WTC11 (cell line): ENCODE data around the gene PSMA1. TPM values are rescaled to one million over a fixed set of nuclear protein-coding genes. Genes with fewer than 3 reads are reported as not detected.

Experiments used
- ATAC-seq: fragments of 200-7000 bp; cut with Tn5 transposase; 2 replicates; pipeline ENCODE4 v1.10.0; 2021; ENCODE audit warnings: mild to moderate bottlenecking, moderate library complexity
- CTCF ChIA-PET: fragments of 300-600 bp; sonication (Branson Sonifier 250); formaldehyde crosslinking; loops from one replicate; lab custom pipeline; 2021; ENCODE audit warnings: antibody characterized with exemption; lab: Charles Lee
- POLR2A ChIA-PET: fragments of 350-600 bp; sonication (Branson Sonifier 250); formaldehyde crosslinking; loops from one replicate; lab custom pipeline; 2021; ENCODE audit warnings: antibody characterized with exemption; lab: Charles Lee
- DNase-seq: peaks from one replicate; pipeline ENCODE4 v3.0.0; 2021; ENCODE audit warnings: low spot score
- H3K27ac Mint-ChIP-seq: 2 replicates; pipeline ENCODE4 v1.8.0; 2021; ENCODE audit warnings: mixed read lengths
- H3K27me3 Mint-ChIP-seq: 2 replicates; pipeline ENCODE4 v1.8.0; 2021; ENCODE audit warnings: low read depth, mild to moderate bottlenecking, moderate library complexity, mixed read lengths
- H3K36me3 Mint-ChIP-seq: 2 replicates; pipeline ENCODE4 v1.8.0; 2021; ENCODE audit warnings: mixed read lengths
- H3K4me1 Mint-ChIP-seq: 2 replicates; pipeline ENCODE4 v1.8.0; 2022; ENCODE audit warnings: mixed read lengths
- H3K4me3 Mint-ChIP-seq: 2 replicates; pipeline ENCODE4 v1.8.0; 2021; ENCODE audit warnings: mild to moderate bottlenecking, moderate library complexity, mixed read lengths
- H3K9me3 Mint-ChIP-seq: 2 replicates; pipeline ENCODE4 v1.8.0; 2021; ENCODE audit warnings: mixed read lengths
- AFF4 ChIP-seq: sonication (generic); formaldehyde crosslinking; IDR thresholded peaks from 2 replicates; pipeline ENCODE4 v1.8.1; 2023; ENCODE audit warnings: mild to moderate bottlenecking, missing genetic modification reagents, borderline replicate concordance
- CDX4 ChIP-seq: fragments of 250-450 bp; sonication (Bioruptor Pico); IDR thresholded peaks from 2 replicates; pipeline ENCODE4 v1.9.0; 2021; ENCODE audit warnings: moderate library complexity, mild to moderate bottlenecking, inconsistent platforms, borderline replicate concordance
- CREM ChIP-seq: sonication (generic); formaldehyde crosslinking; IDR thresholded peaks from 2 replicates; pipeline ENCODE4 v1.8.1; 2022; ENCODE audit warnings: mild to moderate bottlenecking, missing genetic modification reagents, moderate library complexity
- ELF4 ChIP-seq: sonication (generic); formaldehyde crosslinking; IDR thresholded peaks from 2 replicates; pipeline ENCODE4 v1.8.1; 2022; ENCODE audit warnings: low read depth, mild to moderate bottlenecking, moderate library complexity, missing genetic modification reagents
- FOXP1 ChIP-seq: sonication (generic); formaldehyde crosslinking; IDR thresholded peaks from 2 replicates; pipeline ENCODE4 v1.8.0; 2022; ENCODE audit warnings: missing genetic modification reagents, mild to moderate bottlenecking, moderate library complexity, borderline replicate concordance
- GABPB1 ChIP-seq: sonication (generic); formaldehyde crosslinking; IDR thresholded peaks from 2 replicates; pipeline ENCODE4 v1.8.1; 2023; ENCODE audit warnings: mild to moderate bottlenecking, missing genetic modification reagents
- GRHL2 ChIP-seq: fragments of 250-450 bp; sonication (Bioruptor Pico); IDR thresholded peaks from 2 replicates; pipeline ENCODE4 v1.8.0; 2022; ENCODE audit warnings: mild to moderate bottlenecking, moderate library complexity; ENCODE audit not compliant: insufficient replicate concordance, severe bottlenecking
- MXD4 ChIP-seq: fragments of 250-450 bp; sonication (Bioruptor Pico); IDR thresholded peaks from 2 replicates; pipeline ENCODE4 v1.8.0; 2021; ENCODE audit warnings: mild to moderate bottlenecking, moderate library complexity, borderline replicate concordance
- MYBL2 ChIP-seq: sonication (generic); formaldehyde crosslinking; IDR thresholded peaks from 2 replicates; pipeline ENCODE4 v1.8.1; 2023; ENCODE audit warnings: mild to moderate bottlenecking, moderate library complexity, missing genetic modification reagents
- NFYB ChIP-seq: sonication (generic); formaldehyde crosslinking; conservative IDR thresholded peaks from 2 replicates; pipeline ENCODE4 v1.8.0; 2022; ENCODE audit warnings: low read depth, missing genetic modification reagents
- SMAD4 ChIP-seq: sonication (generic); formaldehyde crosslinking; IDR thresholded peaks from 2 replicates; pipeline ENCODE4 v1.8.0; 2022; ENCODE audit warnings: mild to moderate bottlenecking, missing genetic modification reagents
- TEAD1 ChIP-seq: sonication (generic); formaldehyde crosslinking; IDR thresholded peaks from 2 replicates; pipeline ENCODE4 v1.8.0; 2022; ENCODE audit warnings: mild to moderate bottlenecking, missing genetic modification reagents
- ZBTB21 ChIP-seq: sonication (generic); formaldehyde crosslinking; IDR thresholded peaks from 2 replicates; pipeline ENCODE4 v1.8.1; 2023; ENCODE audit warnings: mild to moderate bottlenecking, missing genetic modification reagents, borderline replicate concordance
- ZNF263 ChIP-seq: sonication (generic); formaldehyde crosslinking; IDR thresholded peaks from 2 replicates; pipeline ENCODE4 v1.8.1; 2022; ENCODE audit warnings: low read depth, mild to moderate bottlenecking, moderate library complexity, missing genetic modification reagents
- ZNF425 ChIP-seq: fragments of 250-450 bp; sonication (Bioruptor Pico); conservative IDR thresholded peaks from 2 replicates; pipeline ENCODE4 v1.9.0; 2021; ENCODE audit warnings: mild to moderate bottlenecking
- total RNA-seq: library from RNA; stranded (reverse); gene quantifications from 3 replicates; pipeline ENCODE4 v1.2.3, GENCODE V29; 2021
- TF ChIP-seq, protein P1 (sequence below): sonication (generic); formaldehyde crosslinking; IDR thresholded peaks from 2 replicates; pipeline ENCODE4 v1.8.1; 2023; ENCODE audit warnings: mild to moderate bottlenecking, missing genetic modification reagents, moderate library complexity
- TF ChIP-seq, protein P2 (sequence below): sonication (generic); formaldehyde crosslinking; IDR thresholded peaks from 2 replicates; pipeline ENCODE4 v1.8.0; 2022; ENCODE audit warnings: mild to moderate bottlenecking, missing genetic modification reagents
- TF ChIP-seq, protein P3 (sequence below): sonication (generic); formaldehyde crosslinking; IDR thresholded peaks from 2 replicates; pipeline ENCODE4 v1.8.1; 2023; ENCODE audit warnings: mild to moderate bottlenecking, missing genetic modification reagents

The PSMA1 gene
- total RNA-seq, 1 experiment from 2014 or later, result 139 TPM

- TF ChIP-seq FOXP1 (CRISPR knock-in tag), result no peak
Measured at GRCh38 chr11:14549891-14550290, 29.7 kb upstream of the PSMA1 start (continued).

DNA sequence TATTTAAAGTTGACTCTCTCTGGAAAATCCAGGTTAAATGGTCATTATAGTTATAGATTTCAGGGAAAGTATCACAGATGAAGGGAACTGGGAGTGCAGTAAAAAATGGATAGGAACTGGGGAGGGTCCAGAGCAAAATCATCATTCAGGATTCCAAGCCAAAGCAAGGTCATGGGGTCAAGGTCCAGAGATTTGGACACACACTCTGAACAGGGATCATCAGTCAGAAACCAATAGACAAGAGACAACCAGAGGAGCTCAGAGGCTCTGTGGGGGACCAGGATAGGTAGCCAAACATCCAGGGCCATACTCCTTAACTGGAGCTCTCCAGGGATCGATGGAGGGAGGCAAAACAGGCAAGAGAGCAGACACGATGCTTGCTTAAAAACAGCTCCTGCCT is 27.3 kb upstream of the PSMA1 start:
- peaks cover 2% of the 10 kb centered on the region for H3K4me1 Mint-ChIP-seq
- TF ChIP-seq TEAD1 (CRISPR knock-in tag), result no peak
- TF ChIP-seq ZBTB21 (CRISPR knock-in tag), result no peak
- no peak for TF ChIP-seq CREM (CRISPR knock-in tag)
- TF ChIP-seq, protein P1, sequence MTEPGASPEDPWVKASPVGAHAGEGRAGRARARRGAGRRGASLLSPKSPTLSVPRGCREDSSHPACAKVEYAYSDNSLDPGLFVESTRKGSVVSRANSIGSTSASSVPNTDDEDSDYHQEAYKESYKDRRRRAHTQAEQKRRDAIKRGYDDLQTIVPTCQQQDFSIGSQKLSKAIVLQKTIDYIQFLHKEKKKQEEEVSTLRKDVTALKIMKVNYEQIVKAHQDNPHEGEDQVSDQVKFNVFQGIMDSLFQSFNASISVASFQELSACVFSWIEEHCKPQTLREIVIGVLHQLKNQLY (CRISPR knock-in tag), result no peak
- TF ChIP-seq MXD4 (CRISPR knock-in tag), result no peak
- no peak for TF ChIP-seq CDX4 (CRISPR knock-in tag)
- TF ChIP-seq, protein P2, sequence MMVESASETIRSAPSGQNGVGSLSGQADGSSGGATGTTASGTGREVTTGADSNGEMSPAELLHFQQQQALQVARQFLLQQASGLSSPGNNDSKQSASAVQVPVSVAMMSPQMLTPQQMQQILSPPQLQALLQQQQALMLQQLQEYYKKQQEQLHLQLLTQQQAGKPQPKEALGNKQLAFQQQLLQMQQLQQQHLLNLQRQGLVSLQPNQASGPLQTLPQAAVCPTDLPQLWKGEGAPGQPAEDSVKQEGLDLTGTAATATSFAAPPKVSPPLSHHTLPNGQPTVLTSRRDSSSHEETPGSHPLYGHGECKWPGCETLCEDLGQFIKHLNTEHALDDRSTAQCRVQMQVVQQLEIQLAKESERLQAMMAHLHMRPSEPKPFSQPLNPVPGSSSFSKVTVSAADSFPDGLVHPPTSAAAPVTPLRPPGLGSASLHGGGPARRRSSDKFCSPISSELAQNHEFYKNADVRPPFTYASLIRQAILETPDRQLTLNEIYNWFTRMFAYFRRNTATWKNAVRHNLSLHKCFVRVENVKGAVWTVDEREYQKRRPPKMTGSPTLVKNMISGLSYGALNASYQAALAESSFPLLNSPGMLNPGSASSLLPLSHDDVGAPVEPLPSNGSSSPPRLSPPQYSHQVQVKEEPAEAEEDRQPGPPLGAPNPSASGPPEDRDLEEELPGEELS (CRISPR knock-in tag), result no peak
- no peak for TF ChIP-seq GABPB1
- TF ChIP-seq NFYB (CRISPR knock-in tag), result no peak
- TF ChIP-seq ELF4 (CRISPR knock-in tag), result no peak
- TF ChIP-seq SMAD4, result no peak
- no peak for TF ChIP-seq AFF4
- TF ChIP-seq, protein P3, sequence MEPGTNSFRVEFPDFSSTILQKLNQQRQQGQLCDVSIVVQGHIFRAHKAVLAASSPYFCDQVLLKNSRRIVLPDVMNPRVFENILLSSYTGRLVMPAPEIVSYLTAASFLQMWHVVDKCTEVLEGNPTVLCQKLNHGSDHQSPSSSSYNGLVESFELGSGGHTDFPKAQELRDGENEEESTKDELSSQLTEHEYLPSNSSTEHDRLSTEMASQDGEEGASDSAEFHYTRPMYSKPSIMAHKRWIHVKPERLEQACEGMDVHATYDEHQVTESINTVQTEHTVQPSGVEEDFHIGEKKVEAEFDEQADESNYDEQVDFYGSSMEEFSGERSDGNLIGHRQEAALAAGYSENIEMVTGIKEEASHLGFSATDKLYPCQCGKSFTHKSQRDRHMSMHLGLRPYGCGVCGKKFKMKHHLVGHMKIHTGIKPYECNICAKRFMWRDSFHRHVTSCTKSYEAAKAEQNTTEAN, result no peak
- no peaks in the 10 kb centered on the region for H3K9me3 Mint-ChIP-seq
- no peak overlapping the region for H3K4me3 Mint-ChIP-seq
- ChIA-PET CTCF (interaction anchor here (0.6 to 0.9 kb wide), 2 partner anchors 11 to 359 kb away, joined by 3 to 4 read pairs; no protein-coding TSS in a partner anchor), POLR2A (no interaction called here)
- H3K27ac Mint-ChIP-seq, result no peak overlapping the region
- H3K27me3 Mint-ChIP-seq, result peaks cover 2% of the 10 kb centered on the region; the same call in 1 of the 2 replicates
- no peak for DNase-seq
- no peak for ATAC-seq
- no peaks in the 10 kb centered on the region for H3K36me3 Mint-ChIP-seq

GRCh38 chr11:14546672-14547071 is 26.5 kb upstream of the PSMA1 start:
- Mint-ChIP-seq H3K4me3 (no peak overlapping the region), H3K4me1 (peaks cover 7% of the 10 kb centered on the region), H3K9me3 (no peaks in the 10 kb centered on the region), H3K27ac (no peak overlapping the region), H3K36me3 (no peaks in the 10 kb centered on the region), H3K27me3 (peaks cover 2% of the 10 kb centered on the region)
- ChIA-PET CTCF (interaction anchor here (1.1 to 2.3 kb wide), 2 partner anchors 345 to 361 kb away, joined by 3 to 8 read pairs; partner anchors contain the start of gene CYP2R1), POLR2A (no interaction called here)
- DNase-seq (no peak), ATAC-seq (no peak)
- no peak for TF ChIP-seq MYBL2 (CRISPR knock-in tag)
- TF ChIP-seq GRHL2, result no peak
- TF ChIP-seq ZNF425, result no peak
- TF ChIP-seq ZNF263 (CRISPR knock-in tag), result no peak
